ENCODE data around the gene ETFA. TPM values are rescaled to one million over a fixed set of nuclear protein-coding genes. Genes with fewer than 3 reads are reported as not detected.

ETFA gene
- total and polyA plus RNA-seq, 9 of the 15 experiments (the other 6 are each of a cell fraction or from before 2014, with no cell fraction given): 130 to 543 (median 232) TPM

- H3K79me2 ChIP-seq (ENCODE audit: control insufficient read depth, insufficient read depth, low read length): peaks cover 6% of the 10 kb centered on the region; the same call in 1 of the 3 replicates
- no peak overlapping the region for H3K4me3 ChIP-seq
- CTCF ChIA-PET (ENCODE audit: low intra/inter-chr PET ratio): no interaction called here
- H3K36me3 ChIP-seq (ENCODE audit: control insufficient read depth, insufficient read depth, low read length): peaks cover 11% of the 10 kb centered on the region; the same call in 2 of the 3 replicates
- no peak overlapping the region for H2AFZ ChIP-seq (ENCODE audit: low read depth, low read length)
- POLR2A ChIA-PET: no interaction called here
- no peak for TF ChIP-seq CAMTA2 (CRISPR knock-in tag; conservative IDR thresholded peaks at IDR 0.05)
- no peak for TF ChIP-seq ARID4B (CRISPR knock-in tag; IDR thresholded peaks at IDR 0.05)
- TF ChIP-seq USF2 (CRISPR knock-in tag; IDR thresholded peaks at IDR 0.05): no peak
- no peak for TF ChIP-seq BACH1 (tag; IDR thresholded peaks at IDR 0.05)
- no peak for TF ChIP-seq ATF3 (IDR thresholded peaks at IDR 0.05)
- no peak for TF ChIP-seq ATF3 (CRISPR knock-in tag; conservative IDR thresholded peaks at IDR 0.05)
- no peak for TF ChIP-seq GTF2E2 (tag; IDR thresholded peaks at IDR 0.05)
- no peak for TF ChIP-seq ZNF561 (CRISPR knock-in tag; conservative IDR thresholded peaks at IDR 0.05)
- TF ChIP-seq SMARCB1 (IDR thresholded peaks at IDR 0.05; ENCODE audit: insufficient read length, low read depth): no peak
- TF ChIP-seq NCOA1 (IDR thresholded peaks at IDR 0.05; ENCODE audit: low read depth): no peak
- TF ChIP-seq IRF2 (CRISPR knock-in tag; IDR thresholded peaks at IDR 0.05): no peak
- TF ChIP-seq FOXA3 (CRISPR knock-in tag; conservative IDR thresholded peaks at IDR 0.05 in 1 of 2, IDR thresholded peaks at IDR 0.05 in 1 of 2): no peak
- no peak for TF ChIP-seq NFYB (IDR thresholded peaks at IDR 0.05; ENCODE audit: extremely low read depth, insufficient read length)
- no peak for TF ChIP-seq MBD2 (IDR thresholded peaks at IDR 0.05; ENCODE audit: borderline replicate concordance, low read depth)
- TF ChIP-seq TGIF2 (CRISPR knock-in tag; IDR thresholded peaks at IDR 0.05): no peak
- TF ChIP-seq CHD2 (IDR thresholded peaks at IDR 0.05; ENCODE audit: low read depth, low read length): no peak
- WGBS (ENCODE audit: insufficient coverage, low coverage, missing lambda C conversion rate): 49% methylated on average over 2 of the region's 2 CpGs
- H3K27me3 ChIP-seq (ENCODE audit: control insufficient read depth in 2 of 2, insufficient read depth in 2 of 2, low read length in 2 of 2): no peaks in the 10 kb centered on the region
- peak; percentile 42 for FAIRE-seq
- intact Hi-C loops (cut with micrococcal nuclease): no loop called here
- no peak for ATAC-seq
- no peaks in the 10 kb centered on the region for H4K20me1 ChIP-seq (replicated peaks; ENCODE audit: control insufficient read depth, insufficient read depth, low read length)
- in situ Hi-C loops (cut with MboI): no loop called here
- H3K4me1 ChIP-seq (replicated peaks in 1 of 2; ENCODE audit: control insufficient read depth in 2 of 2, insufficient read depth in 2 of 2, low read length in 2 of 2): no peaks in the 10 kb centered on the region
- no peak overlapping the region for H3K4me2 ChIP-seq (ENCODE audit: insufficient read depth, low read length)
- BruUV-seq (replicated peaks): no TSS peak
- no peak overlapping the region for H3K27ac ChIP-seq (ENCODE audit: extremely low read depth, low read depth, low read length)
- H3K9ac ChIP-seq (ENCODE audit: insufficient read depth in 1 of 2, low read depth in 2 of 2, low read length in 2 of 2): no peak overlapping the region
- DNase-seq (ENCODE audit: extremely low read depth in 1 of 4, low spot score in 3 of 4): no peak
- no peaks in the 10 kb centered on the region for H3K9me3 ChIP-seq (replicated peaks; ENCODE audit: control insufficient read depth, insufficient read depth, low read depth, low read length)
- H3K9me1 ChIP-seq (ENCODE audit: control insufficient read depth, insufficient read depth, low read length): no peaks in the 10 kb centered on the region
Measured at GRCh38 chr15:76252249-76252648, 59.0 kb downstream of the ETFA start.
